HEK293 (cell line): ENCODE measurements around the gene PKN1.

Experiments used
- CTCF ChIP-seq: fragments of 450-650 bp; formaldehyde crosslinking; IDR thresholded peaks from 2 replicates; pipeline ENCODE4 v1.5.1; 2016; ENCODE audit warnings: missing biosample characterization, missing genetic modification characterization
- OSR2 ChIP-seq: fragments of 450-650 bp; formaldehyde crosslinking; IDR thresholded peaks from 2 replicates; pipeline ENCODE4 v1.5.1; 2016; ENCODE audit warnings: missing biosample characterization, missing genetic modification characterization
- REST ChIP-seq: fragments of 450-650 bp; formaldehyde crosslinking; IDR thresholded peaks from 2 replicates; pipeline ENCODE4 v1.5.1; 2016; ENCODE audit warnings: missing biosample characterization, missing genetic modification characterization
- YY1 ChIP-seq: fragments of 450-650 bp; formaldehyde crosslinking; IDR thresholded peaks from 2 replicates; pipeline ENCODE4 v1.5.1; 2018; ENCODE audit warnings: missing biosample characterization, missing genetic modification characterization
- ZNF654 ChIP-seq: fragments of 450-650 bp; formaldehyde crosslinking; IDR thresholded peaks from 2 replicates; pipeline ENCODE4 v1.5.1; 2016; ENCODE audit warnings: low read depth, missing biosample characterization, missing genetic modification characterization
- ZNF776 ChIP-seq: fragments of 450-650 bp; formaldehyde crosslinking; IDR thresholded peaks from 2 replicates; pipeline ENCODE4 v1.5.0; 2017; ENCODE audit warnings: missing biosample characterization, missing genetic modification characterization, borderline replicate concordance
- TF ChIP-seq, protein P1 (sequence below): fragments of 450-650 bp; formaldehyde crosslinking; IDR thresholded peaks from 2 replicates; pipeline ENCODE4 v1.5.1; 2016; ENCODE audit warnings: missing biosample characterization, missing genetic modification characterization, low read depth
- TF ChIP-seq, protein P2 (sequence below): fragments of 450-650 bp; formaldehyde crosslinking; IDR thresholded peaks from 2 replicates; pipeline ENCODE4 v1.5.1; 2017; ENCODE audit warnings: missing biosample characterization, missing genetic modification characterization

DNA sequence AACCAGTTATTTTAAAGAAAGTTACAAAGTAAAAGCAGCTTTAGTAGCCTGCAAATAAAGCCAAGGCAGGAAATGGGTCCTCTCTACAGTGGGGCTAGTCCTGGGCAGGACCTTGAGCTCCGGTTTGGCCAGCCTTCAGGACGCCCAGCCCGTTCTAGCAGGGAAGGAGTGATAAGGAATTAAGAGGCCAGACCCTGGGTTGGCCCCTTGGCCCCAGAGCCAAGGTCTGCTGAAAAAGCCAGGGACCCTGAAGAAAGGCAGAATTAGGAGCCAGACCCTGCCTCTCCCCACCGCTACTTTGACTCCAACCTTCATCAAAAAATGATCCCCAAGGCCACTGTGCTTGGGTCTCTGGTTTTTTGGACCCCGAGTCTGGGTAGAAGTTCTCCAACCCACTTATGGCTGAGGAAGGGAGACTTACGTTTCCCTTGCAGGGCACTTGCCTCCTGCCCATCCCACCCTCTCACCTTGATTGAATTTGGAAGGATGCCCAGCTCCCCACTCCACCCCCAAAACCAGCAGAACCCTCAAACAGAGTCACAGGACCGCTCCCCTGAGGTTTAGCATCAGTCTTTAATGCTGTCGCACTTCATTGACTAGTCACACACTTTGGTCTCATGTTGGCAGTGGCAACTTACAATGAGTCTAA lies 81.2 kb downstream of the PKN1 start:
- TF ChIP-seq ZNF776 (tag by site-specific recombination), result no peak
- no peak for TF ChIP-seq REST (tag by site-specific recombination)
- TF ChIP-seq CTCF, result no peak
- TF ChIP-seq OSR2 (tag by site-specific recombination), result no peak
- TF ChIP-seq ZNF654, result no peak
- TF ChIP-seq, protein P1, sequence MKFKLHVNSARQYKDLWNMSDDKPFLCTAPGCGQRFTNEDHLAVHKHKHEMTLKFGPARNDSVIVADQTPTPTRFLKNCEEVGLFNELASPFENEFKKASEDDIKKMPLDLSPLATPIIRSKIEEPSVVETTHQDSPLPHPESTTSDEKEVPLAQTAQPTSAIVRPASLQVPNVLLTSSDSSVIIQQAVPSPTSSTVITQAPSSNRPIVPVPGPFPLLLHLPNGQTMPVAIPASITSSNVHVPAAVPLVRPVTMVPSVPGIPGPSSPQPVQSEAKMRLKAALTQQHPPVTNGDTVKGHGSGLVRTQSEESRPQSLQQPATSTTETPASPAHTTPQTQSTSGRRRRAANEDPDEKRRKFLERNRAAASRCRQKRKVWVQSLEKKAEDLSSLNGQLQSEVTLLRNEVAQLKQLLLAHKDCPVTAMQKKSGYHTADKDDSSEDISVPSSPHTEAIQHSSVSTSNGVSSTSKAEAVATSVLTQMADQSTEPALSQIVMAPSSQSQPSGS (tag by site-specific recombination), result no peak
- TF ChIP-seq, protein P2, sequence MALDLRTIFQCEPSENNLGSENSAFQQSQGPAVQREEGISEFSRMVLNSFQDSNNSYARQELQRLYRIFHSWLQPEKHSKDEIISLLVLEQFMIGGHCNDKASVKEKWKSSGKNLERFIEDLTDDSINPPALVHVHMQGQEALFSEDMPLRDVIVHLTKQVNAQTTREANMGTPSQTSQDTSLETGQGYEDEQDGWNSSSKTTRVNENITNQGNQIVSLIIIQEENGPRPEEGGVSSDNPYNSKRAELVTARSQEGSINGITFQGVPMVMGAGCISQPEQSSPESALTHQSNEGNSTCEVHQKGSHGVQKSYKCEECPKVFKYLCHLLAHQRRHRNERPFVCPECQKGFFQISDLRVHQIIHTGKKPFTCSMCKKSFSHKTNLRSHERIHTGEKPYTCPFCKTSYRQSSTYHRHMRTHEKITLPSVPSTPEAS (tag by site-specific recombination), result no peak
- no peak for TF ChIP-seq YY1 (tag by site-specific recombination)
